ENCODE results near the gene MAG.
A peak's percentile ranks its signal among the peaks of the same experiment; 100 is the strongest.
"Not testable (repeated sequence)": the region's sequence is repeated elsewhere in the genome, so short reads cannot be mapped to it uniquely, and the experiment has no call there.

The MAG gene

DNA sequence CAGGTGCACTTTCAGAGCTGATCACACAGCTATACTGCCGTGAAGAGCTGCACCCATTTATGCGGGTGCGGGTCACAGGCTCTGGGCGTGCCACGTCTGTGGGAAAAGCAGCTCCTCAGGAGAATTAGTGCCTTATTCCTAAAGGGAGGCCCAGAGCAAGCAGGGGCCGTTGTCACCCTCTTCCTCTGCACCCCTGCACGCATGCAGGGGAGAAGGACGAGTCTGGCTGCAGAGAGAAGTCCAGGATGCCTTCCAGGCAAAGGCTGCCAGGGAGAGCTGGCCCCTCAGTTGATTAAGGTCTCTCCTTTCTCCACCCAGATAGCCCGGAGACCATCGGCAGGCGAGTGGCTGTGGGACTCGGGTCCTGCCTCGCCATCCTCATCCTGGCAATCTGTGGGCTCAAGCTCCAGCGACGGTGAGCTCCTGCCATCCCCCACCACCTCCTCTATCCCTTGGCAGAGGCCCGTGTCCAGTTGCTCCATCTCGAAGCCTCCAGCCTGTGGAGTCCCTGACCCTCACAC, 52.6 kb downstream of the MAG start:
- no peak for DNase-seq (ENCODE audit: low read depth in 2 of 2)

DNA sequence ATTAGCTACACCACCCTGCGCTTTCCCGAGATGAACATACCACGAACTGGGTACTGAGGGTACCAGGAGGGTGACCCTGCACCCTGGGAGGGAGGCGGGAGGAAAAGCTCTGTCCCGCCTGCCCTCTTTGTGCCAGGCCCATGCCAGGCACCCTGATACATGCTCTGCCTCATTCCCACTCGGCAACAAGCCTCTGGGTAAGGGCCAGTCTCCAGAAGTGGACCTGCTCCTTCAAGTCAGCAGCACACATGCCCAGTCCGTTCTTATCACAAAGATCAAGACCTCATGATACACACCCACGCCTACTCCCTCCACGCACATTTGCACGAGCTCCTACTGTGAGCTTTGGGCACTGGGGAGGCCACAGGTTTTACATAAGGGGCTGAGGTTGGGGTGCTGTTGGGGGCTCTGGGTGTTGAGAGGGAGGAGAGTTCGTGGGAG, 53.7 kb downstream of the MAG start:
- DNase-seq (ENCODE audit: low read depth in 2 of 2): no peak

DNA sequence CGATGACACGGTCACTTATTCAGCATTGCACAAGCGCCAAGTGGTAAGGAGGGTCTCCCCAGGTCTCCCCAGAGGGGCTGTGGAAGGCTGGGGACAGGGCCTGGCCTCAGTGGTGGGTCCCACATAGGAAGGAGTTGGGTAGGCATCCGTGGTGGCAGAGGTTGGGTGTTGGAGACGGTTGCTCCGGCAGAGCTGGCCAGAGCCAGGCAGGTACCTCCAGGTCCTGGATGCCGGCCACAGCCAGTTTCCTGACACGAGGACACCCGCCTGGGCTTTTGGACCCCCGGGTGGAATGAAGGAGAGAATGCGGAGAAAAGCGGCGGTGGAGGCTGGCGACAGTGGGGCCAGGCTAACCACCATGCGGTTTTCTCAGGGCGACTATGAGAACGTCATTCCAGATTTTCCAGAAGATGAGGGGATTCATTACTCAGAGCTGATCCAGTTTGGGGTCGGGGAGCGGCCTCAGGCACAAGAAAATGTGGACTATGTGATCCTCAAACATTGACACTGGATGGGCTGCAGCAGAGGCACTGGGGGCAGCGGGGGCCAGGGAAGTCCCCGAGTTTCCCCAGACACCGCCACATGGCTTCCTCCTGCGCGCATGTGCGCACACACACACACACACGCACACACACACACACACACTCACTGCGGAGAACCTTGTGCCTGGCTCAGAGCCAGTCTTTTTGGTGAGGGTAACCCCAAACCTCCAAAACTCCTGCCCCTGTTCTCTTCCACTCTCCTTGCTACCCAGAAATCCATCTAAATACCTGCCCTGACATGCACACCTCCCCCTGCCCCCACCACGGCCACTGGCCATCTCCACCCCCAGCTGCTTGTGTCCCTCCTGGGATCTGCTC, 54.5 kb downstream of the MAG start:
- peak; percentile 67 to 74 for DNase-seq (ENCODE audit: low read depth in 2 of 2)

- peak; percentile 52 to 65 for DNase-seq (ENCODE audit: low read depth in 2 of 2)
These were observed 55.4 kb downstream of the MAG start, which contains the start of gene FFAR1 for GRCh38 chr19:35347171-35347929. TSS of gene FFAR1 (plus strand) at chr19:35347902. CDS start at chr19:35351552, 3,650 bp downstream.

GRCh38 chr19:35347930-35348298, 56.0 kb downstream of the MAG start:
- DNase-seq (ENCODE audit: low read depth in 2 of 2): no peak

- DNase-seq (ENCODE audit: low read depth in 2 of 2): no peak
These were observed 57.1 kb downstream of the MAG start for GRCh38 chr19:35348911-35349611.

GRCh38 chr19:35349614-35350521, 57.9 kb downstream of the MAG start:
- no peak for DNase-seq (ENCODE audit: low read depth in 2 of 2)

- DNase-seq (ENCODE audit: low read depth in 2 of 2): no peak
These were observed 58.6 kb downstream of the MAG start for GRCh38 chr19:35350591-35350990.

DNA sequence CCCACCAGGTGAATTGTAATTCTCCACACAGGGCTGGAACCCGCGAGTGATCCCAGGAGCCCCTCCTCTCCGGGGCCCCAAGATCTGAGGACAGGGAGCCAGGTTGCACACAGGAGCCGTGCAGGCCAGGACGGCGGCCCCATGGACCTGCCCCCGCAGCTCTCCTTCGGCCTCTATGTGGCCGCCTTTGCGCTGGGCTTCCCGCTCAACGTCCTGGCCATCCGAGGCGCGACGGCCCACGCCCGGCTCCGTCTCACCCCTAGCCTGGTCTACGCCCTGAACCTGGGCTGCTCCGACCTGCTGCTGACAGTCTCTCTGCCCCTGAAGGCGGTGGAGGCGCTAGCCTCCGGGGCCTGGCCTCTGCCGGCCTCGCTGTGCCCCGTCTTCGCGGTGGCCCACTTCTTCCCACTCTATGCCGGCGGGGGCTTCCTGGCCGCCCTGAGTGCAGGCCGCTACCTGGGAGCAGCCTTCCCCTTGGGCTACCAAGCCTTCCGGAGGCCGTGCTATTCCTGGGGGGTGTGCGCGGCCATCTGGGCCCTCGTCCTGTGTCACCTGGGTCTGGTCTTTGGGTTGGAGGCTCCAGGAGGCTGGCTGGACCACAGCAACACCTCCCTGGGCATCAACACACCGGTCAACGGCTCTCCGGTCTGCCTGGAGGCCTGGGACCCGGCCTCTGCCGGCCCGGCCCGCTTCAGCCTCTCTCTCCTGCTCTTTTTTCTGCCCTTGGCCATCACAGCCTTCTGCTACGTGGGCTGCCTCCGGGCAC, 59.6 kb downstream of the MAG start:
- DNase-seq (ENCODE audit: low read depth in 2 of 2): no peak

DNA sequence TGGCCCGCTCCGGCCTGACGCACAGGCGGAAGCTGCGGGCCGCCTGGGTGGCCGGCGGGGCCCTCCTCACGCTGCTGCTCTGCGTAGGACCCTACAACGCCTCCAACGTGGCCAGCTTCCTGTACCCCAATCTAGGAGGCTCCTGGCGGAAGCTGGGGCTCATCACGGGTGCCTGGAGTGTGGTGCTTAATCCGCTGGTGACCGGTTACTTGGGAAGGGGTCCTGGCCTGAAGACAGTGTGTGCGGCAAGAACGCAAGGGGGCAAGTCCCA, 60.2 kb downstream of the MAG start:
- DNase-seq (ENCODE audit: low read depth in 2 of 2): no peak

DNA sequence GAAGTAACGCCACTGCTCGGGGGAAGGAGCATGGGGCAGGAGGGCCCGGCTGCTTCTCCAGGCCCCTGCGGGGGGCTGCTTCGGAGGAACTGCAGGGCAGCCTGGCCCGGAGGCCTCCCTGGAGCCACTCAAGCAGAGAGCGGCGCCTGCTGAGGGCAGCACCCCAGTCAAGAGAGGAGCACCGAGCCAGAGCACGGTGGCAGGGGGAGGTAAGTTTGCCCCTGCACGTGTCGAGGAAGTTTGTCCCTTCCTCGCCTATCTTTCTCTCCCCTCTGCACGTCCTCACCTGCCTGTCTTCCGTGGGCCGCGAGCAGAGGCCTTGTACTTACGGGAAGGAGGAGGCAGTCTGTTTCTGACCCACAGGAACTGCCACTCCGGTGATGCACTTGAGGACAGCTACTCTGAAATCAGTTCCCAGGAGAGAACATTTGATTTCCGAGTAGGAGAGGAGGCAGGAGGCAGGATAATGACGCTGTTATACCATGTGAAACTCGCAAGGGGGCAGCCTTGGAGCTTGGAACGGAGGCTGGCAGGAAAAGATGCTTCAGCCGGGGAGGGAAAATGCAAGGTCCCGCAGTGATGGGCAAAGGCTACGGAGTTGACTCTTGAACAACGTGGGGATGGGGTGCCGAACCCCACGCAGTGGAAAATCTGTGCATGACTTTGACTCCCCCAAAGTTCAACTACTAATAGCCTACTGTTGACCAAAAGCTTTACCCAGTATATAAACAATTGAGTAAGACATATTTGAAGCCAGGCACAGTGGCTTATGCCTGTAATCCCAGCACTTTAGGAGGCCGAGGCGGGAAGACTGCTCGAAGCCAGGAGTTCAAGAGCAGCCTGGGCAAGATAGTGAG, 60.7 kb downstream of the MAG start:
- peak; percentile 42 to 63 for DNase-seq (ENCODE audit: low read depth in 2 of 2)

- no peak for DNase-seq (ENCODE audit: low read depth in 2 of 2)
These were observed 61.7 kb downstream of the MAG start for GRCh38 chr19:35353635-35354034.

GRCh38 chr19:35354898-35355297, 62.9 kb downstream of the MAG start:
- DNase-seq (ENCODE audit: low read depth in 2 of 2): no peak

GRCh38 chr19:35355791-35356460, 64.0 kb downstream of the MAG start:
- DNase-seq (ENCODE audit: low read depth in 2 of 2): no peak

DNA sequence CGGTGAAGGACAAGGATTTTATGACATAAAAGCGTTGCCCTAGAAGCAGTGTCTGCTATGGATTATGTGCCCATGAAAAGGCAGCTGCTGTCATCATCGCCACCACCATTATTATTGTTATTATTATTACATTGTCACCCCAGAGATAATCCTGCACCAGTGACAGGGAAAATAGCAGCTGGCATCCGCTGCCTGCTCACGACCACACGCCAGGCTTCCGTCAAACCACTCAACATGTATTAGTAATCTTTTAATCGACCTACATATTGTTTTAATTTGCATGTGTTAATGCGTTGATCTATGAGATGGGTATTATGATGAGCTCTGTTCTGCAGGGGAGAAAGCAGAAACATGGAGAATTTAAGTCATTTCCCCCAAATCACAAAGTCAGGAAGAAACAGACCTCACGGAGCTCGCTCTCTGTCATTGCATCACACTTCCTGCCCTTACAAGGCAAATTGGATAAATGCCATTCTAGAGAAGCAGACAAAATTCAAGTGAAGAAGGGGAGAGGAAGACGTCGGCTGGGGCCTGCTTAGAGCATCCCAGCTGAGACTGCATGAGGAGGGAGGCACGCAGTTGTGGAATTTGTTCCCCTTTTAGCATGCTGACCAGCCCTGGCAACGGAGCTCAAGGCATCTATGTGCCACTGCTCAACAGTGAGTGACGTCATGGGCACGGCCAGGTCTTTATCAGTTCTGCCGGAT, 66.1 kb downstream of the MAG start, which contains the start of gene FFAR3:
Gene FFAR3 (plus strand): TSS at position 594 of the 707 bp plus-strand sequence. CDS start 431 bp downstream, outside the sequence.
- DNase-seq (ENCODE audit: low read depth in 2 of 2): no peak

DNA sequence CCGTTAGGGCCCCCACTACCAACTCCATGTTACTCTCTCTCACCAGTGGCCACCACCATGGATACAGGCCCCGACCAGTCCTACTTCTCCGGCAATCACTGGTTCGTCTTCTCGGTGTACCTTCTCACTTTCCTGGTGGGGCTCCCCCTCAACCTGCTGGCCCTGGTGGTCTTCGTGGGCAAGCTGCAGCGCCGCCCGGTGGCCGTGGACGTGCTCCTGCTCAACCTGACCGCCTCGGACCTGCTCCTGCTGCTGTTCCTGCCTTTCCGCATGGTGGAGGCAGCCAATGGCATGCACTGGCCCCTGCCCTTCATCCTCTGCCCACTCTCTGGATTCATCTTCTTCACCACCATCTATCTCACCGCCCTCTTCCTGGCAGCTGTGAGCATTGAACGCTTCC, 66.9 kb downstream of the MAG start:
- DNase-seq (ENCODE audit: low read depth in 2 of 2): not testable (repeated sequence)

DNA sequence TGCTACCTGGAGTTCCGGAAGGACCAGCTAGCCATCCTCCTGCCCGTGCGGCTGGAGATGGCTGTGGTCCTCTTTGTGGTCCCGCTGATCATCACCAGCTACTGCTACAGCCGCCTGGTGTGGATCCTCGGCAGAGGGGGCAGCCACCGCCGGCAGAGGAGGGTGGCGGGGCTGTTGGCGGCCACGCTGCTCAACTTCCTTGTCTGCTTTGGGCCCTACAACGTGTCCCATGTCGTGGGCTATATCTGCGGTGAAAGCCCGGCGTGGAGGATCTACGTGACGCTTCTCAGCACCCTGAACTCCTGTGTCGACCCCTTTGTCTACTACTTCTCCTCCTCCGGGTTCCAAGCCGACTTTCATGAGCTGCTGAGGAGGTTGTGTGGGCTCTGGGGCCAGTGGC, 67.4 kb downstream of the MAG start:
- DNase-seq (ENCODE audit: low read depth in 2 of 2): not testable (repeated sequence)

- not testable (repeated sequence) for DNase-seq (ENCODE audit: low read depth in 2 of 2)
These were observed 68.1 kb downstream of the MAG start for GRCh38 chr19:35360081-35360480.
